Sigmoid colon (tissue), 4 donors: ENCODE measurements around the gene ADAM23.

ENCODE experiments used
- POLR2AphosphoS5 ChIP-seq, 4 donors: sonication (generic); formaldehyde crosslinking; IDR thresholded peaks; one replicate each; pipeline ENCODE4 v1.6.1; 2017; ENCODE audit warnings: antibody characterized with exemption in 4 of 4
- TF ChIP-seq, protein P1 (sequence below), 4 experiments: fragments of 450-650 bp in 3 of 4; fragments of 200-600 bp in 1 of 4; IDR thresholded peaks; one replicate each; pipeline ENCODE4 v1.5.1; 2016 to 2019; ENCODE audit warnings: antibody characterized with exemption in 4 of 4, mild to moderate bottlenecking in 3 of 4, moderate library complexity in 2 of 4

DNA sequence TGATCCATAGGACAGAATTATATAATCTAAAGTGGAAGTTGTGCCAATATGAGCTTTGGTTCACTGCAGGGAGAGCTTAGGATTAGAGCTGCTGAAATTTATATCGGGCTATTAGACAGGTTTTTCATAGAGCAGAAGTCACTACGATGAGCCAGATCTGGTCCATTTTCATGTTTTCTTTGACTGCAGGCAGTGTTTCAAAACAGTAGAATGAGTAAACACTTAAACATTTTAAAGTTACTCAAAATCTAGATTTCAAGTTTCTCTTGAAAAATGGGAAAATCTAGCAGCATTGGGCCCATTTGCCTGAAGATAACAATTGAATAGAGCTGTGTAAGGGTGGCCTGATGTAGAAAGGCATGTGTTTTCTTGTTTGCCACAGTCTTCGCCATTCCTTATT lies 14.5 kb upstream of the ADAM23 start:
- TF ChIP-seq, protein P1, sequence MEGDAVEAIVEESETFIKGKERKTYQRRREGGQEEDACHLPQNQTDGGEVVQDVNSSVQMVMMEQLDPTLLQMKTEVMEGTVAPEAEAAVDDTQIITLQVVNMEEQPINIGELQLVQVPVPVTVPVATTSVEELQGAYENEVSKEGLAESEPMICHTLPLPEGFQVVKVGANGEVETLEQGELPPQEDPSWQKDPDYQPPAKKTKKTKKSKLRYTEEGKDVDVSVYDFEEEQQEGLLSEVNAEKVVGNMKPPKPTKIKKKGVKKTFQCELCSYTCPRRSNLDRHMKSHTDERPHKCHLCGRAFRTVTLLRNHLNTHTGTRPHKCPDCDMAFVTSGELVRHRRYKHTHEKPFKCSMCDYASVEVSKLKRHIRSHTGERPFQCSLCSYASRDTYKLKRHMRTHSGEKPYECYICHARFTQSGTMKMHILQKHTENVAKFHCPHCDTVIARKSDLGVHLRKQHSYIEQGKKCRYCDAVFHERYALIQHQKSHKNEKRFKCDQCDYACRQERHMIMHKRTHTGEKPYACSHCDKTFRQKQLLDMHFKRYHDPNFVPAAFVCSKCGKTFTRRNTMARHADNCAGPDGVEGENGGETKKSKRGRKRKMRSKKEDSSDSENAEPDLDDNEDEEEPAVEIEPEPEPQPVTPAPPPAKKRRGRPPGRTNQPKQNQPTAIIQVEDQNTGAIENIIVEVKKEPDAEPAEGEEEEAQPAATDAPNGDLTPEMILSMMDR (IDR thresholded peaks at IDR 0.05): no peak
- no peak for TF ChIP-seq POLR2AphosphoS5 (IDR thresholded peaks at IDR 0.05)
